Activated CD4-positive, CD25-positive, alpha-beta regulatory T cell treated with anti-CD3 and anti-CD28 coated beads, Interleukin-2, amount 50 U/mL, for 16 hours (primary cell): Measurements from ENCODE around the gene RPS3.

Experiments
- DNase-seq: peaks from one replicate; pipeline ENCODE4 v3.0.0-alpha.2; 2020; ENCODE audit warnings: low read depth, low spot score

RPS3 gene

DNA sequence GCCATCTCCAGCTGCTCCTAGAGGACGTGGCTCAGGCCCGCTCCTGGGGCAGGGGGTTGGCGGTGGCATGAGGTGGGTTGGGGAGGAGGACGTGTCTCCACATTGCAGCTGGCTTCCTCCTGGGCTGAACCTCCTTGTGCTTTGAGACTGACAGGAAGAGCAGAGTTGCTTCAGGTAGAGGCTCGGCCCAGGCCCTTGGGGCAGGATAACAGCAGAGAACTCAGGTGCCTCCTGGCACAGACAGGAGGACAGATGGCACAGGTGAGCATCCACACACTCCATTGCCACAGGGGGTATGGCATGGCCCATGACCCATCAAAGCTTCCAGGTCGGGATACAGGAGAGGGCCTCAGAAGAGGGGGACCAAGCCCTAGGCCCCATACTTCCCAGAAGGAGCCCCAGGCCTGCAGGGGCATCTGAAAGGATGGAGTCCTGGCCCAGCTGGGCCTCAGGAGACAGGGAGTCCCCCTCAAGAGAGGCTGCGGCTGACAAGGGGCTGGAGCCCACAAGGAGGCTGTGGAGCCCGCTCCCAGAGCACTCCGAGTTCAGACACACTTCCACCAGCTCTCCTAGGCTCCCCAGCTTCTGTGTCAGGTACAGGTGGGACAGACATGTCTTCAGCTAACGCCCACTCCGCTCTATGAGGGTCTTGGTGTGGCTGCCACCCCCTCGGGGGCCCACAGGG lies 35.7 kb downstream of the RPS3 start:
- DNase-seq, result no peak

DNA sequence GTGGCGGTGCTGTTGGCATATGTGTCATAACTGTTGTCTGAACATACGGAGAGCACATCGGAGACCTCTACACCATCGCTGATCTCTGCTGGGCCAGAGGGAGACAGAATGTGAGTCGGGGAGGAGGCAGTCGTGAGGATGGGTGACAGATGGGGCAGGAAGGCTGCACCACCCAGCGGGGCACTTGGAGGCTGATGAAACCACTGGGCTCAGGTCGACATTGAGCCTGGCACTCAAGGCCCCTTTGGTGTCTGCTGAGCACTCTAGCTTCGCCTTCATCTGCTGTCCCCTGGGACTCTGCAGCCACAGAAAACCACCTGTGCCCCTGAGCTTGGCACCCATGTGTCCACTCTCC lies 36.2 kb downstream of the RPS3 start:
- DNase-seq, result no peak

DNA sequence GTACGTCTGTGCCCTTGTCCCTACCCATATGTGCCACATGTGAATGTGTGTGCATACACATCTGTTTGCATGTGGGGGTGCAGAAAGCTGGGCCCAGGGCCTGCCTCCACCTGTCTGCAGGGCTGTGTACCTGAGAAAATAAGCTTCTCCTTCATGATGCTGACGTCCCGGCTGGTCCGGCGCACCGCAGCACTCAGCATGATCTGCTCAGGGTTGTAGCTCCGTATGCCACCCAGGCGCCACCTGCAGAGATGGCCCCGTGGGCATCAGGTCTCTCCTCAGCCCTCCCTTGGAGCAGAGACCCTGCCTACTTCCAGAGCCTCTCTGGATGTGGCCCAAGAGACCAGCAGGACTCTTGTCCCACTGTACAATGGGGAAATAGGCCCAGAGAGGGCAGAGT lies 37.5 kb downstream of the RPS3 start:
- DNase-seq, result no peak

DNA sequence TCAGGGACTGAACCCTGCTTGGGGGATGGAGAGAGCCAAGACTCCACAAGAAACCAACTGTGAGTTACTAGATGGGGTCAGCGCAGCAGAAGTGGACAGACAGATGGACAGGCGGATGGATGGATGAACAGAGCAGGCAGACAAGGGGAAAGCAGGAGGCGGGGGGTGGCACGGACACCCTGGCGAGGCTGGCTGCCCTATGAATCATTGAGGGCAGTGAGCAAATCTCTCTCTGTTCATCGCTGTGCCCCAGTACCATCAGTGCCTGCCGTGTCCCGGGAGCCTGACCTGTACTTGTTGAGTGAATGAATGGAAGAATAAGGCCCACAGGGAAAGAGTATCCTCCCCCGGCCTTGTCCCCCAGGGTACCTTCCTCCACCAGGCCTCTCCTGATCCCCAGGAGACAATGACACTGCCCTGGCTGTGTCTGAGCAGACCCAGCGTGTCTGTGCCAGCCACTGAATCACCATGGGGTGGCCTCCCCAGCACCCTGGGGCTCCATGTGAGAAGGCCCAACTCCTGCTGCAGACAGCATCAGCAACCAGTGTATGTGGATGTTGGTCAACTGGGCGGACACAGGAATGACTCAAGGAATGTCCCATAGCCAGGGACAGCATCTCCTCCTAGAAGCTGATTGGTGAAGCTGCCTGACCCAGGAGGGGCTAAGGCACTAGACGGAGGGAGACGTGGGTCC lies 38.8 kb downstream of the RPS3 start:
- no peak for DNase-seq

DNA sequence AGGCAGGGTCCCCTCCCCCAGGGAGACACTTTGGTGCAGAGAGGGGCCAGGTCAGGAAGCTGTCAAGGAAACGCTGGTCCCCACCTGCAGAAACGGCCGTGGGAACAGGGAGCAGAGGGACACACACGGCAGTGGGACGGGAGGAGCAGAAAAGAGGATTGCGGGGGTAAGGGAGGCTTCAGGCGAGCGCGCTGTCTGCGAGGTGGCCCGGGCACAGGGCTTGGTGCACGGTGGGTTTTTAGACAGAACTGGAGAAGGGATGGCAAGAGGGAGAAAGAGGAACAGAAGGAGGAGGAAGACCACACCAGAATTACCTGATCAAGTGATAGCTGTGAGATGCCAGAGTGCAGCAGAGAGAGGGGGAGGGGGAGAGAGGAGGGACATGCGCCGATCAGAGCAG lies 39.7 kb downstream of the RPS3 start:
- DNase-seq, result no peak

DNA sequence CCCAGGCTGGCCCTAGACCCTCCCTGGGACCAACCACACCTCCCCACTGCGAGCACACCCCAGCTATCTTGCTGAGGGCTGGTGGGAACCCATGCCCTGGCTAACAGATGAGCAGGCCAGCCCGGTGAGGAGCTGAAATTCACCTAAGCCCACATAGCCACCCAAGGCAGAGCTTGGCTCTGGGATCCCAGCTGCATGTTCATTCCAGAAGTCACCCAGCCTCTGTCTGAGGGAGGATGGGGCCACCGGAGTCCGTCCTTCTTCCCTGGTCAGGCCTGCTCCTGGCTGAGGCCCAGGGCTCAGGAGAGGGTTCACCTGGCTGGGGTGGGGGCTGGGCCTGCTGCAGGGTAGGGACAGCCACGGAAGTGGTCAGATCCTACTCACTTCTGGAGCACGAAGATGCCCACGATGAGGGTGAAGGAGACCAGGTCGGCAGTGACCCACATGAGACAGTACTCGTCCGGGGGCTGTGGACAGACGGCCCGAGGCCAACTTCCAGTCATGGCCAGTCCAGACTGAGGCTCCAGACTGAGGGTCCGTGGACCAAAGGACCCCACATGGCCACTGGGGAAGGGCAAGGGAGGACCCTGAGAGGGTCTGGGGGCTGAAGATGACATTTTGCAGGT lies 40.3 kb downstream of the RPS3 start:
- DNase-seq, result no peak

DNA sequence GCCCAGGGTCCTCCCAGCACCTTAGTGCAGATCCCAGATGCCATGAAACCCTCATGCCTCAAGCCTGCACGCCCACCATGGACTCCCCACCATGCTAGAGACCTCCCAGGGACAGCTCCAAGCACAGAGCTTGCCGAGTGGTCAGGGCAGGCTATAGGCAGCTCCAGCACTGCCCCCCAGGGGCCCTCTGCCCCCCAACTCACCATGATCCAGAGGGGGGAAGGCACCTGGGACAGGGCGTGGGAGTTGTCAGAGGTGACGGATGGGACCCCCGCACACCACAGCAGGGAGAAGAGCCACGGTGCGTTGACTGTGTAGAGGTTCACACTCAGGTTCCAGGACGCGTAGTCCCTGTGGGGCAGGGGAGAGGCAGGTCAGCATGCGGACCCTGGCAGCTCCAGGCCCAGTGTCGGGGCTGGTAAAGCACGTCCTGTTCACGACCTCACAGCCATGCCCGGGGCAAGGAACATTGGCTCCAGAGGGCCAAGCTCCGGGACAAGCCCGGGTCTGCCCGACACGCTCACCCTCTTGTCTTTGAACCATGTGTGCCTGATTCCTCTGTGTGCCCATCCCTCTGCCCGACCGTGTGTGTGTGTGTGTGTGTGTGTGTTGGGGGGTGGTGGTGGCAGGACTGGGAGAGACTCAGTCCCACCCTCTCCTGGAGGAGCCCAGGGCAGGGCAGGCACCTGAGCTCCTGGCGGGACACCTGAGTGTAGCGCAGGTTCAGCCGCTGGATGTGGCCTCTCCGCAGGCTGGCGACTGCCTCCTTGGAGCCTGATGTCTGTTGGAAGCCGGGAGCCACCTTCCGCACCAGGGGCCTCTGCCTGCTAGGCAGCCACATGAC lies 41.9 kb downstream of the RPS3 start:
- DNase-seq, result no peak

DNA sequence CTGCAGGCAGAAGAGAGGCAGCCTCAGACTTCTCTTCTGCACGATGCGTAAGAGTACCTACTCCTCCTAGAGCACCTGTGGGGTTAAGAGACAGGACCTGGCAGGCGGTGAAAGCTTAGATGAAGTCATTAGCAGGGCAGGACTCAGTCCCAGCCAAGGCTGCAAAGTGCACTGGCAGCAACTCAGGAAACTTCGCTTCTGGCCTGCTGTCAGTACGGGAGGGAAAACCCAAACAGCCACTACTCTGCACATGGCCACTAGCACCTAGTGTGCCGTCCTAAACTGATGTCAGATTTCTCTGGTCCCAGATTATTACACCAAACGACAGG lies 42.5 kb downstream of the RPS3 start:
- DNase-seq, result no peak

DNA sequence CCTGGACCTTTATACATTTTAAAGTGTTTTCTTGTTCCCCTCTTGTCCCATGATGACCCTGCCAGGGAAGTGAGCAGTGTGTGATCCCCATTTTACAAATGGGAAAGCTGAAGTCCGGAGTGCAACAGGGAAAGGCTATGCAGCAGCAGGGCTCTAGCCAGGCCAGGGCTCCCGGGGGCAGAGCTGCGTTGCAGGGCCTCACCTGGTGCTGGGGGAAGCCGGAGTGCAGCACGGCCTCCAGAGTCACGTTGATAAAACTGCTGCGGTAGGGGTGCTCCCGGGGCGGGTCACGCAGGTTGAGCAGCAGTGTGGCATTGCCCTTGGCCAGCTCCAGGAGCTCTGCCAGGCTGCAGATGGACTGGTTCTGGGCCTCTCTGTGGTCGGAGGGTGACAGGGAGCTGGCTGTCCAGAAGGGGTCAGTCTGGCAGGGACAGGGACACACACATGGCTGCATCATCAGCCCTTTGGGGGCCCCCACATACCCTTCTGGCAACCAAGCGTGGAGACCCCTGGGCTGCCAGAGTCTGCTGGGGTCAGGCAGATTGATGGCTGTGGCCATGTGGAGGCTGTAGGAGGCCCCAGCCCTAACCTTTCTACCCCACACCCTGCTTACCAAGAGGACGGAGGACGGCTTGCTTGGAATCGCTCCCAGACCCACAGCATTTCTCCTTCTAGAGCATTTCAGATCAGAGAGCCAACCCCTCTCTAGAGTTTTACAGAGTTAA lies 43.0 kb downstream of the RPS3 start:
- DNase-seq, result no peak

DNA sequence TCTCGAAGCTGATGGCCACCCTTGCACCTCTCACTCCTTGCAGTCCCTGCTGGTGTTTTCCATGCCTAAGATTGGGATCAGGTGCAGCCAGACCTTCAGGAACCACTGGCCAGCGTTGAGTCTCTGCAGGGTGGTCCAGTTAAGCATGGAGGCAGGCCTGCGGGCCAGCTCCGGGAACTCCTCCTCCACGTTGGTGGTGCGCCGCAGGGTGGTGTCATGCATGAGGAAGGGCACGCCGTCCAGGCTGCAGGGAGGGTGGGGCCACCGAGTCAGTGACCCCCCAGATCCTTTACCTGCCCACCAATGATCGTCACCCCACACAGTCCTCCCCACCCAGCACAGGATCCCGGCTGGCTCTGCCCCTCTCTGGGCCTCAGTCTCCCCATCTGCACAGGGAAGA lies 43.7 kb downstream of the RPS3 start:
- no peak for DNase-seq

DNA sequence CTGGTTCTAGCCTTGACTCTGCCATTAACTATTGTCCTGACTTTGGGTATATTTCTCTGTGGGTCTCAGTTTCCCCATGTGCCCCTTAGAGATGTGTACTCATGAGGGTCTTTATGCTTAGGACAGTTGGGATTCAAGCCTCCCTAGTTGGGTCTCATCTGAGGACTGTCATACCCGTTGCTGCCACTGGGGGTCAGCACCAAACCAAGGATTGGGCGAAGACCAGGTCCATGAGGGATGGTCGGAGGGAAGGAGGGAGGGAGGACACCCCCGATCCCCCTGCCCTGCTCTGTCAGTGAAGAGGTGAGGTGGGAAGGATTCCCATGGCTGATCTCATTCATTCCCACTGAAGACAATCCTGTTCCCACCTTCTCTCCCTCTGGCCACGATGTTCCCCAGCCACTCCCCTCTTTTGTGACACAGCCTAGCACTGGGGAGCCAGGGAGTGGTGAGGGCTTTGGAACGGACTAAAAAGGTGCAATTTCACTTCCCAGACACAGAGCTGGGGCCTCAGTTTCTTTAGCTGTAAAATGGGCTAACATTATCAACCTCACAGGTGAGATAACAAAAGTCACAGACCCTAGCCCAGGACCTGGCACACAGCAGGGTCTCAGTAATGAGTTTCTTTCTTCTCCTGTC lies 46.1 kb downstream of the RPS3 start:
- DNase-seq, result peak; percentile 60

DNA sequence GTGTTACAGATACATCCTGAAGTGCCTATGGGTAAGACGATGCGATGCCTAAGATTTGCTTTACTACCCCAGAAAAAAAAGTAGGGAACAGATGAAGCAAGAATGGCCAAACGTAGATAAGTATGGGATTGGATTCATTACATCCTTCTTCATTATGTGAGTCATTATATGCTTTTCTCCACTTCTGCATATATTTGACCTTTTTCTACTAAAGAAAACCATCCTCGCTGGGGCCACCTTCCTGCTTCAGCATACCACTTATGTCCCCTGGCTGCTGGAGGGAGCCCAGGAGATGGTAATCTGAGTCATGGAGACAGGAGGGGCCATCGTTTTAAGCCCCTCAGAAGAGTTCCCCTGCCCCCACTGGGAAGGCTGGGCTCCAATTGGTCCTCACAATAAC lies 48.1 kb downstream of the RPS3 start:
- no peak for DNase-seq

DNA sequence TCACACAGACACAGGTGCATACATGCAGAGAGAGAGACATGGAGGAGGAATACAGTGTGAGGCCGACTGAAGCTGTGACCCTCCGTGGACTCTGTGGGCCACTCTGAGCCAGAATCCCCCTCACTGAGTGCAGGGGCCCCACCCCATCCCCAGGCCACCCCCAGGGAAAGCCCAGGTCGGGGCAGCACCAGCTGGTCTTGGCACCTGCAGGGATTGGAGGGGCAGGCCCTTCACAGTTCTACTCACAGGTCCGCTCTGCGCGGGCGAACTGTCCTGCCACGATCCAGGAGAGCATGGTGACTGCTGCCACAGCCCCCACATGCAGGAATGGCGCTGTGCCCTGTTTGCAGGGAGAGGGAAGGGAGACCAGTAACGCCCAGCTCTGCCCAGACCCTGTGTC lies 50.0 kb downstream of the RPS3 start:
- no peak for DNase-seq

DNA sequence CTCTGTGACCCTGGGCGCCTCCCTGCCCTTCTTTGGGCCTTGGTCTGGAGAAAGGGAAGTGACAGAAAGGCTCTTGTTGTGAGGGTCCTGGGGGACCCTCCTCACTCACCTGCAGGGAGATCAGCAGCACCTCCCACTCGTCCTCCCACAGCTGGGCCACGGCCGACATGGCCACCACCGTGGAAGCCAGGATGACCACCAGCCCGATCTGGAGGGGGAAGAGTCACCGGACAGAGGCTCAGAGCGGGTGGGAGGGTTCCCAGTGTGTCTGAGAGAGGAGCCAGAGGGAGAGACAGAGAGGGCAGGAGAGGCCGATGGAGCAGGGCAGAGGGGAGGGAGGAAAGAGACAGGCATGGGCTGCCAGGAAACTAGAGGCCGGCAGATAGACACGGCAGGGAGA lies 50.5 kb downstream of the RPS3 start:
- no peak for DNase-seq

DNA sequence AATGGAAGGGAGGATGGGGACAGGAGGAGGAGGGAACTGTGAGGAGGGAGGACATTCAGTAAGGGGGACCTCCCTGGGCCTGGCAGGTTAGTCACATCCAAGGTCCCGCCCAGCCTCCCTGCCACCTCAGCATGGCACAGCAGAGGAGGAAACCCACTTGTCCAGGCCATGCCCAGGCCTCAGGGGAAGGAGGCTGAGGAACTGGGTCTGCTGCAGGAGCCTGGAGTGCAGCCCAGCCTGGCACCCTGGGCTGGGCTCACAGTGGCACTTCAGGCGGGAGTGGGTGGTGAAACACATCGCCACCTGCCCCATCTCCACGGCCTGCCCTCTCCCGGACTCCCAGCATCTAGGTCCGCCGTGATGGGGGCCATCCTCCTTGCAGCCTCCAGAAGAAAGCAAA lies 50.9 kb downstream of the RPS3 start:
- DNase-seq, result no peak

DNA sequence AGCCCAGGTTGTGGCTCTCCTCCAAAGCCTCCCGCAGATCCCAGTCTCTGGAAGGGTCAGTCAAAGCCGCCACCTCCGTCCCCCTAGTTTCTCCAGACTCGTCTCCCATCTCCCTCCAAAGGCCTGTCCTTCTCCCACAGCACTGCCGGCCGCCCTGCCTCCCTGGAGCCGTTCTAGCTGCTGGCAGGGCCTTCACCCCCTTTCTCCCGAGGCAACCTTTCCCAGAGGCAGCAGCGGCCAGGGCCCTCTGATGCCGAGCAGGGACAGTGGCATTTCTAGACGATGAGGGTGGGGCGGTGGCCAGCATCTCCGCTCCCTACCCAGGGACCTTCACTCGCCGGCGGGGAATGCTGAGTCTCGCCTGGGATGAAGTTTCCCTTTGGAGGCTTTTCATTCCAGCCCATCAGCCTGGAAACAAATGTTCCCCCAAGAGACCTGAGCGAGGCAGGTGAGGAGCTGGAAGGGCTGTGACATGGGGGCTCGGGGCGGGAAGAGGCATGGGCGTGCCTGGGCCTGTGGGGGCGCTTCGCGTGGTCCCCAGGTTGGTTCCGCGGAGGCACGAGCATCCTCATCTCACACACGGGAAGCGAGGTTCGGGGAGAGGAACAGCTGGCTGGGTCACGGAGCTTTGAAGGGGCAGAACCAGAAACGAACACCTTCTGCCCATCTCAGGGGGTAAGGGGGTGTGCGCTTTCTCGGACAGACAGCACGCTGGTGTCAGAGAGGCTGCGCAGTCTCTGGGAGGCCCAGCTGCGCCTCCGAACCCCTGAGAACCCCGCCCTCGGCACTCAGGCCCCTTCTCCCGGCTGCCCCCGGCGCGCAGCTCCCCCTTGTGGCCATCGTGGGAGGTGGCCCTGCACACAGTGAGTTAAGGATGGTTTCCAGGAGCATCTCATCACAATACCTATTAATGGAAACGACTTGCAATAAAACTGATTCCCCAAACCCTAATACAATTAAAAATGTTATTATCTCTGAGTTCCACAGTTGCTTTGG lies 51.8 kb downstream of the RPS3 start:
- DNase-seq, result no peak

DNA sequence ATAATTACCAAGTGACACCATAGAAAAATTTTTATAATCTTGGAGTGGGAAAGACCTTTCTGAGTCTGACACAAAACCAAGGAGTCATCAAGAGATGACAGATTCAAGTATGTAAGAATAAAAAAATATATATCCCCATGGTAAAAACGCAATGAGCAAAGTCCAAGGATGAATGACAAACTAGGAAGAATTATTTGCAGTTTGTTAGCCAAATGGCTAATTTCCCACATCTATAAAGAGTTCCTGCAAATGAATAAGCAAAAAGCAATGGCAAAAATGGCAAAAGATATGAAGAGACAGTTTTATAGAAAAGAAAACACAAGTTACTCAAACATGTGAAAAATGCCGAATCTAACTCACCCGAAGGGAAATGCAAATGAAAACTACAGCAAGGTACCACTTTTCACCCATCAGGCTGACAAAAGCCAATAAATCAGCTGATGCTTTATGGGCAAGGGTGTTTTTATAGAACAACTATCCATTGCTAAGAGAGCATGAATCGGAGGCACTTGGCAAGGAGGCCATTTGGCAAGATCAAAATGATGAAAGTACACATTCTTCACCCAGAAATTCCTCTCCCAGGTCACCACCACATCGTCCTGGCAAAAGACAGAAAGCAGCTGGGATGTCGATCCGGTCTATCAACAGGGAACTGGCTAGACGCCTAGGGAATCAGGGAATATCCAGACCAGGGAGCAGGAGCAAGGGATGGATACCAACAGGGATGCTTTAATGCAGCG lies 54.8 kb downstream of the RPS3 start:
- no peak for DNase-seq

DNA sequence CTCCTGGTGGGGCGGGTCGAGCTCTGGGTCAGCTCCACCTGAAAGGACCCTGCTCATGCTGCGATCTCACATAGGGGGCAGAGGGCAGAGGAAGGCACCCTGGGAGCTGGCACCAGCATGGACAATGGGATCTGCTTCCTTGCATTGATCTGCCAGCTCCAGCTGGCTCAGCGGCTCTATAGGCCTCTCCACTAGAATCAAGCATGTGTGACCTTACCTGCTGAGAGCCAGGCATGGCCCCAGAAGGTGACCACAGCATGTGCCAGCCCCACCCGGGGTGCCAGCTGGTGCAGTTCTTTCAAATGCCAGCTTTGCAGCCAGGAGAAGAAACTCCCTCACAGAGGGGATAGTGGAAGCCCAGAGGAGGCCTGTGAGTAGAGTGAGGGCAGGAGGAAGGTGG lies 55.7 kb downstream of the RPS3 start:
- DNase-seq, result no peak
